ENCODE data around the gene CEP89.
"Not testable (repeated sequence)": the region's sequence is repeated elsewhere in the genome, so short reads cannot be mapped to it uniquely, and the experiment has no call there.

CEP89 gene

GRCh38 chr19:32868206-32868950, 103.4 kb downstream of the CEP89 start:
- no peak for DNase-seq

- not testable (repeated sequence) for DNase-seq
These were observed 104.3 kb downstream of the CEP89 start for GRCh38 chr19:32867436-32867835.

GRCh38 chr19:32866564-32867265, 105.0 kb downstream of the CEP89 start:
- no peak for DNase-seq

- no peak for DNase-seq
These were observed 105.7 kb downstream of the CEP89 start for GRCh38 chr19:32866061-32866460.

- DNase-seq: no peak
These were observed 106.4 kb downstream of the CEP89 start for GRCh38 chr19:32865326-32865725.

GRCh38 chr19:32864318-32865007, 107.3 kb downstream of the CEP89 start:
- no peak for DNase-seq

- no peak for DNase-seq
These were observed 107.9 kb downstream of the CEP89 start for GRCh38 chr19:32863841-32864240.

- no peak for DNase-seq
These were observed 108.5 kb downstream of the CEP89 start for GRCh38 chr19:32863301-32863700.

- DNase-seq: no peak
These were observed 109.0 kb downstream of the CEP89 start for GRCh38 chr19:32862741-32863140.

- DNase-seq: no peak
These were observed 109.6 kb downstream of the CEP89 start for GRCh38 chr19:32862173-32862572.

- DNase-seq: no peak
These were observed 110.2 kb downstream of the CEP89 start for GRCh38 chr19:32861596-32861995.

- no peak for DNase-seq
These were observed 112.2 kb downstream of the CEP89 start for GRCh38 chr19:32859591-32859990.

GRCh38 chr19:32858559-32858958, 113.2 kb downstream of the CEP89 start:
- DNase-seq: no peak

- no peak for DNase-seq
These were observed 113.6 kb downstream of the CEP89 start for GRCh38 chr19:32858155-32858554.

GRCh38 chr19:32857584-32857983, 114.2 kb downstream of the CEP89 start:
- DNase-seq: no peak

- not testable (repeated sequence) for DNase-seq
These were observed 114.9 kb downstream of the CEP89 start for GRCh38 chr19:32856818-32857217.

- DNase-seq: no peak
These were observed 119.5 kb downstream of the CEP89 start for GRCh38 chr19:32852216-32852615.

- not testable (repeated sequence) for DNase-seq
These were observed 123.7 kb downstream of the CEP89 start for GRCh38 chr19:32848035-32848434.

GRCh38 chr19:32843716-32844245, 128.0 kb downstream of the CEP89 start:
- DNase-seq: no peak

- no peak for DNase-seq
These were observed 129.7 kb downstream of the CEP89 start for GRCh38 chr19:32842061-32842460.

GRCh38 chr19:32837531-32837930, 134.2 kb downstream of the CEP89 start:
- no peak for DNase-seq

GRCh38 chr19:32833388-32833787, 138.4 kb downstream of the CEP89 start:
- DNase-seq: not testable (repeated sequence)

GRCh38 chr19:32832825-32833224, 138.9 kb downstream of the CEP89 start:
- DNase-seq: not testable (repeated sequence)

- DNase-seq: not testable (repeated sequence)
These were observed 139.7 kb downstream of the CEP89 start for GRCh38 chr19:32832094-32832493.

Data from NCI-H2107 (cell line).